K562 (cell line): ENCODE results near the gene BAIAP3. TPM values are rescaled to one million over a fixed set of nuclear protein-coding genes. Genes with fewer than 3 reads are reported as not detected.

Source experiments
- BRD9 ChIP-seq: fragments of 450-650 bp; IDR thresholded peaks from 2 replicates; pipeline ENCODE4 v1.6.1; 2018; ENCODE audit warnings: low read depth; ENCODE audit not compliant: partially characterized antibody
- CHD1 ChIP-seq: fragments of 200-600 bp; sonication (generic); IDR thresholded peaks from one replicate; pipeline ENCODE4 v1.6.1; 2012; ENCODE audit warnings: mild to moderate bottlenecking, moderate library complexity, low read length, inconsistent platforms
- FUS ChIP-seq: fragments of 200-400 bp; formaldehyde crosslinking; optimal IDR thresholded peaks from 2 replicates; pipeline ENCODE3; 2017; ENCODE audit warnings: low read depth, low read length
- GTF2A2 ChIP-seq: IDR thresholded peaks from 2 replicates; pipeline ENCODE4 v1.6.1; 2016; ENCODE audit warnings: mild to moderate bottlenecking, missing genetic modification characterization, missing compliant biosample characterization
- HEY1 ChIP-seq: fragments of 250-450 bp; sonication (Bioruptor Pico); IDR thresholded peaks from 2 replicates; pipeline ENCODE4 v1.5.0; 2020; ENCODE audit warnings: mild to moderate bottlenecking, moderate library complexity, borderline replicate concordance
- ILK ChIP-seq: fragments of 450-650 bp; IDR thresholded peaks from 2 replicates; pipeline ENCODE4 v1.6.1; 2016; ENCODE audit warnings: missing genetic modification characterization, low read depth, mild to moderate bottlenecking, missing compliant biosample characterization, moderate library complexity, borderline replicate concordance
- KDM1A ChIP-seq, 2 experiments: fragments of 450-650 bp; IDR thresholded peaks; 2 replicates each; pipeline ENCODE4 v1.6.1; 2016; ENCODE audit warnings: mild to moderate bottlenecking in 2 of 2
- KHSRP ChIP-seq: fragments of 450-650 bp; IDR thresholded peaks from 2 replicates; pipeline ENCODE4 v1.6.1; 2017
- MIER1 ChIP-seq: fragments of 450-650 bp; IDR thresholded peaks from 2 replicates; pipeline ENCODE4 v1.6.1; 2016; ENCODE audit warnings: antibody characterized with exemption, mild to moderate bottlenecking, low read depth
- POLR2H ChIP-seq: IDR thresholded peaks from 2 replicates; pipeline ENCODE4 v1.6.1; 2016; ENCODE audit warnings: missing genetic modification characterization, low read depth, mild to moderate bottlenecking, control low read depth, missing compliant biosample characterization, moderate library complexity
- POU5F1 ChIP-seq: fragments of 150-350 bp; IDR thresholded peaks from 2 replicates; pipeline ENCODE4 v1.6.1; 2014; ENCODE audit warnings: borderline replicate concordance, low read length, low read depth, mild to moderate bottlenecking; ENCODE audit not compliant: partially characterized antibody
- RBFOX2 ChIP-seq: fragments of 200-400 bp; formaldehyde crosslinking; IDR thresholded peaks from 2 replicates; pipeline ENCODE4 v1.6.1; 2017; ENCODE audit warnings: low read depth, mild to moderate bottlenecking, low read length, moderate library complexity
- STAT5B ChIP-seq: fragments of 250-450 bp; sonication (Bioruptor Pico); IDR thresholded peaks from 2 replicates; pipeline ENCODE4 v1.8.0; 2021; ENCODE audit warnings: mild to moderate bottlenecking, inconsistent platforms
- ZBTB8A ChIP-seq: fragments of 450-650 bp; IDR thresholded peaks from 2 replicates; pipeline ENCODE4 v1.6.1; 2018; ENCODE audit warnings: mild to moderate bottlenecking, moderate library complexity; ENCODE audit not compliant: partially characterized antibody
- ZFP1 ChIP-seq: fragments of 450-650 bp; formaldehyde crosslinking; IDR thresholded peaks from 2 replicates; pipeline ENCODE4 v1.4.0; 2020; ENCODE audit warnings: mild to moderate bottlenecking, mixed read lengths
- ZFP30 ChIP-seq: fragments of 250-450 bp; sonication (Bioruptor Pico); IDR thresholded peaks from 2 replicates; pipeline ENCODE4 v1.8.0; 2022; ENCODE audit warnings: moderate library complexity, mild to moderate bottlenecking, inconsistent platforms, borderline replicate concordance
- ZFX ChIP-seq: sonication (generic); formaldehyde crosslinking; IDR thresholded peaks from 2 replicates; pipeline ENCODE4 v1.8.0; 2022; ENCODE audit warnings: mild to moderate bottlenecking, missing genetic modification reagents, moderate library complexity
- ZNF778 ChIP-seq: fragments of 450-650 bp; formaldehyde crosslinking; IDR thresholded peaks from 2 replicates; pipeline ENCODE4 v1.4.0; 2020; ENCODE audit warnings: mild to moderate bottlenecking, moderate library complexity
- polyA plus RNA-seq, 8 experiments: library from polyadenylated mRNA; depleted of rRNA in 4 of 8; stranded (reverse) in 5 of 8; unstranded in 3 of 8; fragments of >200 nt; fragmentation: Nextera tagmentation in 2 of 8; fragmentation: Illumina TruSeq in 1 of 8; extraction: Ambion mirVana in 2 of 8; extraction: Trizol in 1 of 8; gene quantifications; 2 replicates each; pipeline versions ENCODE4 v1.2.1 to v1.2.3, GENCODE V29; 2011 to 2014; ENCODE audit warnings: inconsistent platforms in 1 of 8, missing spikeins in 1 of 8
- total RNA-seq, 7 experiments: library from RNA; depleted of rRNA in 6 of 7; stranded (reverse); fragments of >200 nt in 6 of 7; fragmentation: Illumina TruSeq in 2 of 7; extraction: Trizol in 2 of 7; gene quantifications; 2 replicates each; pipeline versions ENCODE4 v1.2.1 to v1.2.3, GENCODE V29; 2011 to 2021; ENCODE audit warnings: low replicate concordance in 1 of 7
- TF ChIP-seq, protein P1 (sequence below): sonication (generic); formaldehyde crosslinking; IDR thresholded peaks from 2 replicates; pipeline ENCODE4 v1.8.0; 2023; ENCODE audit warnings: mild to moderate bottlenecking, missing genetic modification reagents
- TF ChIP-seq, protein P2 (sequence below): conservative IDR thresholded peaks from 2 replicates; pipeline ENCODE4 v1.6.1; 2011; ENCODE audit warnings: low read depth, mild to moderate bottlenecking, low read length; ENCODE audit not compliant: control insufficient read depth
- TF ChIP-seq, protein P3 (sequence below): fragments of 250-450 bp; sonication (Bioruptor Pico); IDR thresholded peaks from 2 replicates; pipeline ENCODE4 v1.6.1; 2021; ENCODE audit warnings: mild to moderate bottlenecking
- TF ChIP-seq, protein P4 (sequence below), 2 experiments: fragments of 450-650 bp; IDR thresholded peaks; 2 replicates each; pipeline ENCODE4 v1.6.1; 2018; ENCODE audit warnings: mild to moderate bottlenecking in 2 of 2, low read depth in 1 of 2; ENCODE audit not compliant: partially characterized antibody in 2 of 2

The BAIAP3 gene
- total and polyA plus RNA-seq, 9 of the 15 experiments (the other 6 are each of a cell fraction or from before 2014, with no cell fraction given): 0.03 to 4.5 (median 0.57) TPM; not detected in 1

DNA sequence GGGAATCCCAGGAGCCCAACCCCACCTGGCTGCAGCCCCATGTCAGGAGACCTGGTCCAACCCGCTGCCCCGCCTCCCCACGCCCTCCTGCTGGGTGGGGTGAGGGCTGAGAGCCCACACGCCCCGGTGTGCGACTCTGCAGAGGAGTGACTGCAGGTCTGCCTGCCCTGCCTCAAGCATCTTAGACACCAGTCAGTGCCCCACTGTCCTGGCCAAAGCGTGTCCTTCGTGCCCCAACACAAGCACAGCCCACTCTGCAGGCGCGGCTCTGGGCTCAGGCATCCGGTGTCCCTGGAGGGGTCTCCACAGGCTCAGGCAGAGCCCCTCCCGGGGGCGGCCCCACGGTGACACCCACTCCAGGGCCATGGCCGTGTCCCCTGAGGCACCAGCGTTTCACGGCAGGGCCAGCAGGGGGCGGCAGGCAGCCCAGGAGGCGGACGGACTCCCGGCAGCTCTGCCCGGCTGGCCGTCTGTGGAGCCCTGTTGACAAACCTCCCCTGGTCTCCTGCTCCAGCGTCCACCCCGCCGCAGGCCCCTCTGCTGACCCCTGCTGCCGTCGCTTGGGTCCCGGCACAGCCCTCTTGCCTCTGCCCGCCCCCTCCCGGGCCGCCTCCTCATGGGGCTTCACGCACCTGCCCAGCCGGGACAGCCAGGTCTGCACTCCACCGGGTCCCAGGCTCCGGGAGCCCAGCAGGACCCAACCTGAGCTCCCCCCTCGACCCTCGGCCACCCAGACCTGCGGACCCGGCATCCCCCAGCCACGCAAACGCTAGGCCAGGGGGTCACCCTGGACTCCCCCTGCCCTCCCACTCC, 32.6 kb upstream of the BAIAP3 start (continued):
- TF ChIP-seq STAT5B (CRISPR knock-in tag) (no peak), BRD9 (no peak), ZBTB8A (no peak), RBFOX2 (peak; percentile 55), ZFP30 (CRISPR knock-in tag) (no peak), ZNF778 (CRISPR knock-in tag) (no peak), HEY1 (CRISPR knock-in tag) (no peak), GTF2A2 (tag) (no peak), MIER1 (no peak), ILK (no peak), POU5F1 (no peak), POLR2H (tag) (no peak), KDM1A (IDR thresholded peaks at IDR 0.05) (no peak), ZFX (CRISPR knock-in tag) (peak; percentile 10; the same call in 1 of the 2 replicates), FUS (no peak), CHD1 (no peak), KHSRP (no peak), ZFP1 (CRISPR knock-in tag) (no peak)
- TF ChIP-seq, protein P1, sequence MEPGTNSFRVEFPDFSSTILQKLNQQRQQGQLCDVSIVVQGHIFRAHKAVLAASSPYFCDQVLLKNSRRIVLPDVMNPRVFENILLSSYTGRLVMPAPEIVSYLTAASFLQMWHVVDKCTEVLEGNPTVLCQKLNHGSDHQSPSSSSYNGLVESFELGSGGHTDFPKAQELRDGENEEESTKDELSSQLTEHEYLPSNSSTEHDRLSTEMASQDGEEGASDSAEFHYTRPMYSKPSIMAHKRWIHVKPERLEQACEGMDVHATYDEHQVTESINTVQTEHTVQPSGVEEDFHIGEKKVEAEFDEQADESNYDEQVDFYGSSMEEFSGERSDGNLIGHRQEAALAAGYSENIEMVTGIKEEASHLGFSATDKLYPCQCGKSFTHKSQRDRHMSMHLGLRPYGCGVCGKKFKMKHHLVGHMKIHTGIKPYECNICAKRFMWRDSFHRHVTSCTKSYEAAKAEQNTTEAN (CRISPR knock-in tag): no peak
- TF ChIP-seq, protein P2, sequence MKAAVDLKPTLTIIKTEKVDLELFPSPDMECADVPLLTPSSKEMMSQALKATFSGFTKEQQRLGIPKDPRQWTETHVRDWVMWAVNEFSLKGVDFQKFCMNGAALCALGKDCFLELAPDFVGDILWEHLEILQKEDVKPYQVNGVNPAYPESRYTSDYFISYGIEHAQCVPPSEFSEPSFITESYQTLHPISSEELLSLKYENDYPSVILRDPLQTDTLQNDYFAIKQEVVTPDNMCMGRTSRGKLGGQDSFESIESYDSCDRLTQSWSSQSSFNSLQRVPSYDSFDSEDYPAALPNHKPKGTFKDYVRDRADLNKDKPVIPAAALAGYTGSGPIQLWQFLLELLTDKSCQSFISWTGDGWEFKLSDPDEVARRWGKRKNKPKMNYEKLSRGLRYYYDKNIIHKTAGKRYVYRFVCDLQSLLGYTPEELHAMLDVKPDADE: no peak
- TF ChIP-seq, protein P3, sequence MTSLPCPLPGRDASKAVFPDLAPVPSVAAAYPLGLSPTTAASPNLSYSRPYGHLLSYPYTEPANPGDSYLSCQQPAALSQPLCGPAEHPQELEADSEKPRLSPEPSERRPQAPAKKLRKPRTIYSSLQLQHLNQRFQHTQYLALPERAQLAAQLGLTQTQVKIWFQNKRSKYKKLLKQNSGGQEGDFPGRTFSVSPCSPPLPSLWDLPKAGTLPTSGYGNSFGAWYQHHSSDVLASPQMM (CRISPR knock-in tag): no peak
- TF ChIP-seq, protein P4, sequence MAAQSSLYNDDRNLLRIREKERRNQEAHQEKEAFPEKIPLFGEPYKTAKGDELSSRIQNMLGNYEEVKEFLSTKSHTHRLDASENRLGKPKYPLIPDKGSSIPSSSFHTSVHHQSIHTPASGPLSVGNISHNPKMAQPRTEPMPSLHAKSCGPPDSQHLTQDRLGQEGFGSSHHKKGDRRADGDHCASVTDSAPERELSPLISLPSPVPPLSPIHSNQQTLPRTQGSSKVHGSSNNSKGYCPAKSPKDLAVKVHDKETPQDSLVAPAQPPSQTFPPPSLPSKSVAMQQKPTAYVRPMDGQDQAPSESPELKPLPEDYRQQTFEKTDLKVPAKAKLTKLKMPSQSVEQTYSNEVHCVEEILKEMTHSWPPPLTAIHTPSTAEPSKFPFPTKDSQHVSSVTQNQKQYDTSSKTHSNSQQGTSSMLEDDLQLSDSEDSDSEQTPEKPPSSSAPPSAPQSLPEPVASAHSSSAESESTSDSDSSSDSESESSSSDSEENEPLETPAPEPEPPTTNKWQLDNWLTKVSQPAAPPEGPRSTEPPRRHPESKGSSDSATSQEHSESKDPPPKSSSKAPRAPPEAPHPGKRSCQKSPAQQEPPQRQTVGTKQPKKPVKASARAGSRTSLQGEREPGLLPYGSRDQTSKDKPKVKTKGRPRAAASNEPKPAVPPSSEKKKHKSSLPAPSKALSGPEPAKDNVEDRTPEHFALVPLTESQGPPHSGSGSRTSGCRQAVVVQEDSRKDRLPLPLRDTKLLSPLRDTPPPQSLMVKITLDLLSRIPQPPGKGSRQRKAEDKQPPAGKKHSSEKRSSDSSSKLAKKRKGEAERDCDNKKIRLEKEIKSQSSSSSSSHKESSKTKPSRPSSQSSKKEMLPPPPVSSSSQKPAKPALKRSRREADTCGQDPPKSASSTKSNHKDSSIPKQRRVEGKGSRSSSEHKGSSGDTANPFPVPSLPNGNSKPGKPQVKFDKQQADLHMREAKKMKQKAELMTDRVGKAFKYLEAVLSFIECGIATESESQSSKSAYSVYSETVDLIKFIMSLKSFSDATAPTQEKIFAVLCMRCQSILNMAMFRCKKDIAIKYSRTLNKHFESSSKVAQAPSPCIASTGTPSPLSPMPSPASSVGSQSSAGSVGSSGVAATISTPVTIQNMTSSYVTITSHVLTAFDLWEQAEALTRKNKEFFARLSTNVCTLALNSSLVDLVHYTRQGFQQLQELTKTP (IDR thresholded peaks at IDR 0.05; ENCODE audit: low read depth in 1 of 2, partially characterized antibody in 2 of 2): no peak
